COLO668 (cell line): ENCODE data around the gene SIGLEC8.

Source experiments
- DNase-seq: peaks from one replicate; lab custom pipeline; 2025; ENCODE audit not compliant: unreplicated experiment; lab: John Stamatoyannopoulos, UW

SIGLEC8 gene

DNA sequence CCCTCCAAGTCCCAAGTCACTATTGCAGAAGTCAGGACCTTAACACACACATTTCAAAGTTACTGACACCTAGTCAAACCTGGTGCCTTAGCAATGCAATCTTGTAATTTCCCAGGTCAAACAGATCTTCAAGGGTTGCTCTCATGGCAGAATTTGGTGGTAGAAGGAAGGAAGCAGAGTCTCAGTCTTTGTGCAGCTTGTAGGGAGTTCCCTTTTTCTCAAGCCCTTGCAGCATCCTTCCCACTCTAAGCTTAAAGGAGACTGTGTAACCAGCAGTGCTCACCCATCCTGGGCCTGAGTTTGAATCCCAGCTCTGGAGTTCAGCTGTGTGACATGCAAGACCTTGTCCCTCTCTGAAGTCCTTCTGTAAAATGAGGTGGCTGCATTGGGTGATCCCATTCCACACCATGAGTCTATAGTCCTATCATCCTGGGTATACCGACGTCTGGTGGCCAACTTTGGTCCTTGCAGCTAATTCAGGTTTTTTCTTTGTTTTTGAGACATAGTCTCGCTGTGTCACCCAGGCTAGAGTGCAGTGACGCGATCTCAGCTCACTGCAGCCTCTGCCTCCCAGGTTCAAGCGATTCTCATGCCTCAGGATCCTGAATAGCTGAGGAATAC lies 50.6 kb downstream of the SIGLEC8 start:
- no peak for DNase-seq

- no peak for DNase-seq
These were observed 56.1 kb downstream of the SIGLEC8 start for GRCh38 chr19:51402117-51402516.
